Mammary microvascular endothelial cell (primary cell): ENCODE results near the gene RLN1. TPM values are rescaled to one million over a fixed set of nuclear protein-coding genes. Genes with fewer than 3 reads are reported as not detected.

Experiments used
- total RNA-seq: library from RNA; depleted of rRNA; stranded (reverse); fragments of >200 nt; gene quantifications from 2 replicates; pipeline ENCODE4 v1.2.3, GENCODE V29; 2015

The RLN1 gene
- total RNA-seq, result not detected in 2 replicates

GRCh38 chr9:5338992-5339981, at the start of gene RLN1:
TSS of gene RLN1 (minus strand) at chr9:5339876. CDS start at chr9:5339746, 130 bp downstream.

GRCh38 chr9:5303840-5304795, 35.6 kb downstream of the RLN1 start, which contains the start of gene RLN2:
TSS of gene RLN2 (minus strand) at chr9:5304716. CDS start at chr9:5304580, 136 bp downstream.

Other genes with a start within 250 kb of the RLN1 start
- not detected in 2 replicates for gene INSL6, start 154.2 kb downstream of the RLN1 start, total RNA-seq
- not detected in 2 replicates for gene INSL4, start 108.5 kb downstream of the RLN1 start, total RNA-seq
- gene RLN2, start 35.2 kb downstream of the RLN1 start, total RNA-seq, result 0.74 TPM in 1 of 2 replicates, not detected in the other
- 33.6 and 35.0 TPM in 2 replicates for gene PLGRKT, start 98.0 kb upstream of the RLN1 start, total RNA-seq
- gene CD274, start 110.7 kb upstream of the RLN1 start, total RNA-seq, result 20.8 and 22.7 TPM in 2 replicates
- 26.4 and 27.8 TPM in 2 replicates for gene PDCD1LG2, start 170.7 kb upstream of the RLN1 start, total RNA-seq